RWPE2 (cell line): ENCODE results near the gene C15orf39.

Experiments
- ATAC-seq: fragments of 200-7000 bp; cut with Tn5 transposase; 3 replicates; pipeline ENCODE4 v1.9.1; 2021; ENCODE audit warnings: low read depth
- DNase-seq: peaks from one replicate; pipeline ENCODE4 v3.0.0-alpha.2; 2020; ENCODE audit warnings: low spot score
- H3K27ac ChIP-seq: fragments of 450-650 bp; 2 replicates; pipeline ENCODE4 v1.5.1; 2017; ENCODE audit warnings: mild to moderate bottlenecking; ENCODE audit not compliant: poor library complexity, severe bottlenecking
- H3K27me3 ChIP-seq: fragments of 250-450 bp; sonication (Bioruptor Pico); 2 replicates; pipeline ENCODE4 v1.5.1; 2021; ENCODE audit warnings: mild to moderate bottlenecking, moderate library complexity; ENCODE audit not compliant: insufficient read depth, poor library complexity, severe bottlenecking
- H3K36me3 ChIP-seq: fragments of 250-450 bp; sonication (Bioruptor Pico); 2 replicates; pipeline ENCODE4 v1.5.1; 2020; ENCODE audit warnings: low read depth, mild to moderate bottlenecking, moderate library complexity
- H3K4me1 ChIP-seq: fragments of 250-450 bp; sonication (Bioruptor Pico); 2 replicates; pipeline ENCODE4 v1.5.1; 2021; ENCODE audit warnings: mild to moderate bottlenecking, moderate library complexity; ENCODE audit not compliant: insufficient read depth, poor library complexity, severe bottlenecking
- H3K4me3 ChIP-seq: fragments of 250-450 bp; sonication (Bioruptor Pico); 2 replicates; pipeline ENCODE4 v1.5.1; 2021; ENCODE audit warnings: mild to moderate bottlenecking, moderate library complexity; ENCODE audit not compliant: severe bottlenecking
- H3K9me3 ChIP-seq: fragments of 250-450 bp; sonication (Bioruptor Pico); 2 replicates; pipeline ENCODE4 v1.5.1; 2021; ENCODE audit warnings: mild to moderate bottlenecking, moderate library complexity; ENCODE audit not compliant: severe bottlenecking
- CTCF ChIP-seq: fragments of 450-650 bp; IDR thresholded peaks from one replicate; pipeline ENCODE4 v1.5.1; 2017; ENCODE audit warnings: mild to moderate bottlenecking, moderate library complexity; ENCODE audit not compliant: poor library complexity, severe bottlenecking

C15orf39 gene

GRCh38 chr15:75199357-75199940 lies 2.2 kb upstream of the C15orf39 start:
- Histone ChIP-seq H3K27me3 (no peaks in the 10 kb centered on the region), H3K4me3 (no peak overlapping the region), H3K36me3 (0 out of 2 replicates have a peak, but pooled peaks cover 2% of the 10 kb centered on the region), H3K9me3 (no peaks in the 10 kb centered on the region), H3K4me1 (peaks cover 18% of the 10 kb centered on the region), H3K27ac (peak overlapping the region; percentile 70)
- no peak for TF ChIP-seq CTCF
- no peak for ATAC-seq
- no peak for DNase-seq

GRCh38 chr15:75200391-75200764 lies 1.3 kb upstream of the C15orf39 start:
- TF ChIP-seq CTCF: no peak
- Histone ChIP-seq H3K27ac (peak overlapping the region; percentile 70), H3K27me3 (no peaks in the 10 kb centered on the region), H3K36me3 (peaks cover 8% of the 10 kb centered on the region), H3K4me1 (peaks cover 20% of the 10 kb centered on the region), H3K4me3 (no peak overlapping the region), H3K9me3 (no peaks in the 10 kb centered on the region)
- ATAC-seq (no peak), DNase-seq (no peak)

- peak overlapping the region; percentile 70 for H3K27ac ChIP-seq
- H3K9me3 ChIP-seq: no peaks in the 10 kb centered on the region
- H3K4me3 ChIP-seq: peak overlapping the region; percentile 86
- H3K27me3 ChIP-seq: no peaks in the 10 kb centered on the region
- peaks cover 20% of the 10 kb centered on the region for H3K4me1 ChIP-seq
- H3K36me3 ChIP-seq: peaks cover 12% of the 10 kb centered on the region
- DNase-seq: peak; percentile 97
- ATAC-seq: peak; percentile 57
- no peak for TF ChIP-seq CTCF
Measured at GRCh38 chr15:75200765-75201615, 692 bp upstream of the C15orf39 start.

GRCh38 chr15:75202251-75203016 lies 752 bp downstream of the C15orf39 start:
- Histone ChIP-seq H3K4me1 (peaks cover 20% of the 10 kb centered on the region), H3K36me3 (peaks cover 14% of the 10 kb centered on the region), H3K9me3 (no peaks in the 10 kb centered on the region), H3K4me3 (peak overlapping the region; percentile 86), H3K27me3 (no peaks in the 10 kb centered on the region), H3K27ac (peak overlapping the region; percentile 70)
- DNase-seq: peak; percentile 86
- peak; percentile 94 for TF ChIP-seq CTCF
- ATAC-seq: peak; percentile 33
